C4-2B (cell line): ENCODE results near the gene CHD3.
A peak's percentile ranks its signal among the peaks of the same experiment; 100 is the strongest.

Source experiments
- H3K27ac ChIP-seq: fragments of 450-650 bp; 2 replicates; pipeline ENCODE4 v1.5.1; 2017
- CTCF ChIP-seq: fragments of 450-650 bp; conservative IDR thresholded peaks from 2 replicates; pipeline ENCODE4 v1.5.1; 2017; ENCODE audit warnings: mild to moderate bottlenecking
- ZFX ChIP-seq: fragments of 450-650 bp; IDR thresholded peaks from 2 replicates; pipeline ENCODE4 v1.6.1; 2017

CHD3 gene

GRCh38 chr17:7932949-7933348, 44.4 kb downstream of the CHD3 start:
- peak overlapping the region; percentile 86 for H3K27ac ChIP-seq
- TF ChIP-seq CTCF (no peak), ZFX (no peak)

GRCh38 chr17:7935859-7936258, 47.3 kb downstream of the CHD3 start:
- TF ChIP-seq ZFX (no peak), CTCF (no peak)
- H3K27ac ChIP-seq, result no peak overlapping the region

GRCh38 chr17:7940034-7940433, 51.4 kb downstream of the CHD3 start:
- no peak overlapping the region for H3K27ac ChIP-seq
- TF ChIP-seq CTCF (no peak), ZFX (no peak)

- TF ChIP-seq CTCF, result no peak
- TF ChIP-seq ZFX, result no peak
- H3K27ac ChIP-seq, result no peak overlapping the region
Measured at GRCh38 chr17:7940743-7941142, 52.2 kb downstream of the CHD3 start.

GRCh38 chr17:7943291-7943690, 54.7 kb downstream of the CHD3 start:
- TF ChIP-seq CTCF (no peak), ZFX (no peak)
- H3K27ac ChIP-seq, result no peak overlapping the region

GRCh38 chr17:7944326-7944725, 55.7 kb downstream of the CHD3 start:
- no peak overlapping the region for H3K27ac ChIP-seq
- TF ChIP-seq ZFX (no peak), CTCF (no peak)

- no peak overlapping the region for H3K27ac ChIP-seq
- no peak for TF ChIP-seq ZFX
- TF ChIP-seq CTCF, result no peak
Measured at GRCh38 chr17:7945651-7946050, 57.1 kb downstream of the CHD3 start.

GRCh38 chr17:7946441-7946840, 57.9 kb downstream of the CHD3 start:
- H3K27ac ChIP-seq, result no peak overlapping the region
- TF ChIP-seq ZFX (no peak), CTCF (no peak)
